SKM-1 treated with dmso at 0.1 percent for 144 hours (cell line): ENCODE measurements around the gene CNOT8.
A peak's percentile ranks its signal among the peaks of the same experiment; 100 is the strongest.
"Not testable (repeated sequence)": the region's sequence is repeated elsewhere in the genome, so short reads cannot be mapped to it uniquely, and the experiment has no call there.

Experiments used
- DNase-seq: peaks from one replicate; lab custom pipeline; 2025; ENCODE audit not compliant: unreplicated experiment; lab: John Stamatoyannopoulos, UW

Gene CNOT8

DNA sequence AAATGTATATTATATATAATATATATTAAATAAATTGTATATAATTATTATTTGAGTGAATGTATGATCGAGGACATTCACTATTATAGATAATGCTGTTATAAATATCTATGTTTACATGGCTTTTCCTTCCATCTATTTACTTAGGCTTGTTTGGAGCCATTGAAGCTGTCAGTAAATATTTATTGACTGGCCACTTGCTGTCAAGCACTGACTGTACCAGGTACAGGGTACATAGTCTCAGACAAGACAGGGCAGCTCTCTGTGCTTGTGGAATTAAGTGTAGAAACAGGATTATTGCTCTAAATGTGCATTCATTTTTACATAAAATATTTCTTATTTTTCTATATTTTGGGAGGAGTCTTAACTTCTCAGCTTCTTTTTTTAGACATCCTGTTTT lies 24.4 kb upstream of the CNOT8 start:
- no peak for DNase-seq

- DNase-seq = not testable (repeated sequence)
Measured at GRCh38 chr5:154835701-154836052, 22.8 kb upstream of the CNOT8 start.

DNA sequence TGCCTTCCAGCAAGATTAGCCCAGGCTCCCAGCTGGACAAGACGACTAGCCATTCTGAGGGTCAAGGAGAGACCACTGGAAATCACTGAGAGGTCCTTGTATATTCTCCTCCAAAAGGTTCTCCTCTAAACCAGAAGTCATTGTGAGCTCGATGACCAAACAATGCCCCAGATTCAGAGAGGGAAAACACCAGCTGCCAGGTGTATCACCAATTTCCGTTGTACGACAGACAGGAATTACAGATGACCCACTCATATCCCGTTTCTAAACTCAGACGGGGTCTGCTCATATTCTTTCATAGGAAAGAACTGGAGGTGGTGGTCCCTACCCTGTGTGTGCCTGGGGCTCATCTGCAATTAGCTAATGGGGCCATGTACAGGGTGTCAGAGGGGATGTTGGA lies 22.2 kb upstream of the CNOT8 start:
- DNase-seq = no peak

DNA sequence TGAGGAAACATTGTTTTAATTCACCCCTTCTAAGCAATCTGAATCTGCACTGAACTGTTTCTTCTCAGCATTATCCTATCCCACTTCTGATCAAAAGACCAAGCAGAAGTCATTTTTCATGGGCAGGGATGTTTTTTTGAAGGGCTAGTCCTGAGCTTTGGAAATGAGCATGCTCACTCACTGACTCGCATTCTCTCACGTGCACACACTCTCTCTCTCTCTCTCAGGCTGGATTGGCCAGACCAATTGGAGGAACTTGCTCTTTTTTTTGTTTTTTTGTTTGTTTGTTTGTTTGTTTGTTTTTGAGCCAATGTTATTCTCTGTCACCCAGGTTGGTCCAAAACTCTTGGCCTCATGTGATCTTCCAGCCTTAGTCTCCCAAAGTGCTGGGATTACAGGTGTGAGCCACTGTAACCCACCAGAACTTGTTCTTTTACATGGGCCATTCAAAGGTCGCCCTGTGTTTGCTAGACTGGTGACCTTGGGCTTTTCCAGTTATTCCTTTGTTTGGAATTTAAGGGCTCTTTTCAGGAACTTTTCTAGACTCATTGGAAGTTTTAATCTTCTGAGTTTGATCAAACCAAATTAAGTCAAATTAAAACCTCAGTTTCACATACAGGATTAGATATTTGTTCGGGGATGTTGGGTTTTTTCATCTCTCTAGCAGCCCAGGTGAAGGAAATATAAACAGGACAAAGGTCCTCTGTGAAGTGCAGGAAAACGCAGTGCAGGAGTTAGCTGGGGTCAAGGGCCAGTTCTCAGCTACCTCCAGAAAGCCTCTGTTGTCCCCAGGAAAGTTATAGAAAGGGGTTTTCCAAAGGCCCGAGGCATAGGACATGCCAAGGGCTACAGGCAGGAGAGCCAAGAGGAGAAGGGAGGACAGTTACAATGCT lies 21.2 kb upstream of the CNOT8 start:
- no peak for DNase-seq

- no peak for DNase-seq
Measured at GRCh38 chr5:154840435-154841272, 17.8 kb upstream of the CNOT8 start.

DNA sequence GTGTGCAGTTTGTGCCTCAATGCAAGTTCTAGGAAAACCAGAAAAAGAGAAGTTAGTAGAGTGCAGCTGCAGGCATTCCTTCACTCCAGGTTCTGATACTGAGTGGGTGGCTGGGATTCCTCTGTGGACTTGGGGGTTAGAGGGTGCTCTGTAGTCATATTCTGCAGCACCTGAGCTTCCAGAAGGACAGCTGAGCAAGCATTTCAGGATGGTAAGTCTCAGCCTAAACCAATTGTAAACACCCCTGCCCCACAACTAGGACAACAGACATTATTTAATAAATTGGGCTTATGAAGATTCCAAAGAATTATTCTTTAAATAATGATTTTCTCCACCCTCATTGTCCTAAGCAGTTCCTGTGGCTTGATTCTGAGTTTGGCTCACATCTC lies 17.2 kb upstream of the CNOT8 start:
- no peak for DNase-seq

- no peak for DNase-seq
Measured at GRCh38 chr5:154842689-154843530, 15.5 kb upstream of the CNOT8 start.

DNA sequence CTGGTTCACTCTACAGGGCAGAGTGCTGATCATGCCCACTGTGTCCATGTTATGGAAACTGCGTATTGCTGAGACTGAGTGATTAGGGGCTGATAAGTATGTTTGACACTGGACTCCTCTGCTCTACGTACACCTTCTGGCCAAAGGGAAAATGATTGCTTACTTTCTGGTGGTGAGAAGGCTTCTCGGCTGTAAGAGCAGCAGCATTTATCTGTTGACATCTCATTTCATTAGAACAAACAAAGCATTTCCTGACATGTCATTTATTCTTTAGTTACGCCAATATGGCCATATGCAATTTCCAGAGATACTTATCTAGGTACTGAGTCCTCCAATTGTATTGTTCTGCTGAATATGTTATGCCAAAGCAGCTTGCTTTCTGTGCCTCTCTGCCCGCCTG lies 13.6 kb upstream of the CNOT8 start:
- DNase-seq = no peak

GRCh38 chr5:154849264-154849785 lies 9.1 kb upstream of the CNOT8 start:
- DNase-seq = no peak

GRCh38 chr5:154849791-154850201 lies 8.6 kb upstream of the CNOT8 start:
- DNase-seq = peak; percentile 32

DNA sequence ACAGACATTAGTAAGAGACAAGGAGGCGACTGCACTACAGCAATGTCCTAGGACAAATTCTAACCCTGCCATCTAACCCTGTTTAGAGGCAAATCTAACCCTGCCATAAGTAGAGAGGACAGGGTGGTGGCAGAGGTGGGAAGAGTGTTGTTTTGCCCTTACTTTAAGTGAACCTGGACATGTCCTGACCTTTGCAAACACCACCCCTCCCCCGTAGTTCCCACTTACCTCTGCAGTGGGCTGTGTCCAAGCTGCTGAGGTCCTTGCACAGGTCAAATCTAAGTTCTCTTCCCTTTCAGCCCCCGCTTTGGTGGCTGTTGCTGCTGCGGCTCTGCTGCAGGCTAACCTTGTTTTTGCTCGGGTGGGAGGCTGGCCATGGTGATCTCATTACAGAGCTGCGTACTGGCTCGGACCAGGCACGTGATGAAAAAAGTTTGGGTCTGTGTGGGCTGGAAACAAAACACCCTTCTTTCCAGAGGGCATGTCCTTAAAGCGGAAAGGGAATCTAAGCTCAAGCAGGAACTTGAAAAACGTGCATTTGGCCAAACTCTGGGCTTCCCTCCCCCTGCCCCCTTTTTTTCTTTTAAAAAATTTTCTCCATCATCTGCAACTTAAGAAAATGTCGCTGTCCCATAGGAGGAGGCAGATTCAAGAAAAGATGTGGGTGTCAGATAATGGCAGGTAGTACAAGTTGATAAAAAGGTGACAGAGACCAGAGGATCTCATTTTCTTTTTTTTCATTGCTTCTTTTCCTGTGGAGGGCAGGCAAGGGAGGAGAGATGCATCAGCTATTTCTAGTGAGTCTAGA lies 8.0 kb upstream of the CNOT8 start, which contains the start of gene FAXDC2:
TSS of gene FAXDC2 (minus strand) at position 349 of the 808 bp plus-strand sequence. CDS start 12,425 bp downstream, outside the sequence.
- DNase-seq = no peak

DNA sequence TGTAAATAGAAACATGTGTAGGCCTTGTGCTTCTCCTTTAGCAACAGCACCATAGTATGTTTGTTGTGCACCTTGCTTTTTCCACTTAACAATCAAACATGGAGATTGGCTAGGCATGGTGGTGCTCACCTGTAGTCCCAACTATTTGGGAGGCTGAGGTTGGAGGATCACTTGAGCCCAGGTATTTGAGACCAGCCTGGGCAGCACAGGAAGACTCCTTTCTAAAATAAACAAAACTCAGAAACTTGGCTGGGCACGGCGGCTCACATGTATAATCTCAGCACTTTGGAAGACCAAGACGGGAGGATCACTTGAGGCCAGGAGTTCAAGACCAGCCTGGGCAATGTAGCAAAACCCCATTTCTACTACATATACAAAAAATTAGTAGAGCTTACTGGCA lies 7.1 kb upstream of the CNOT8 start:
- no peak for DNase-seq

GRCh38 chr5:154857530-154858296 lies 714 bp upstream of the CNOT8 start:
- peak; percentile 91 for DNase-seq

DNA sequence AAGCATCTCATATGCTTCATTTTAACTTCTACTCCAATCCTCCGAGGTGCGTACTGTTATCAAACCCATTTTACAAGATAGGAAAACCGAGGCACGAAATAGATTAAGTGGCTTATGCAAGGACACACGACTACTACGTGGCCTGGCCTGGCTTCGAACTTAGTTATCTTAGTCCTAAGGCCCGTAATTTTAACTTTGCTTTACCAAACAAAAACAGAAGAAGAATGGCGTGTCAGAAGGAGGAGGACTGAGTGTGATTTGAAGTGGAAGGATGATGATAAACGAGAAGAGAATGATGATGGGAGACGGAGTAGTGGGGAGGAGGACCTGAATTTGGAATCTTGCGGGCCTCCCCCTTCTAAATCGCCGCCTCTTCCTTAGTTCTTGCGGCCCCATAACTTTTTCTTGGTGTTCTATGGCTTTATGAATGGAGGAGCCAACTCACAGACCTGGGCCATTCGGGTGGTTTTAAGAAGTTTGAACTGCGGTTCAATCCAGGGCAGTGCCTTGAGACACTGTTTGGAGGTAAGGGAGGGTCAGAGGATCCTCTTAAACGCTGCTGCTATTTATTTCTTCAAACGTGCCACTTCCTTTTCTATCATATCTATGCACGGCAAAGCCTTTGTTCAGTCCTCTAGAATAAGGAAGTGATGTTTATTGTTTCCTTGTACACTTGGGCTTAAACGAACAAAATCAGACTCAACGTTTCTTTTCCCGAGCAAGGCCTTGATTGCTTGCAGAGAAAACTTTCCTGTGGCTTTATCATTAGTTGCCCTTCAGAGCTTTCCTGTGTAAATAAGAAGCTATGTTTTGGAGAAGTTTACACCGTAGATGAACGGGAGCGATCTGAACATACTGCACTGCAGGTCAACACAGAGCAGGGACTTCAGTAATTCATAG lies 795 bp downstream of the CNOT8 start:
- peak; percentile 77 for DNase-seq

GRCh38 chr5:154860123-154860522 lies 1.7 kb downstream of the CNOT8 start:
- peak; percentile 36 for DNase-seq

DNA sequence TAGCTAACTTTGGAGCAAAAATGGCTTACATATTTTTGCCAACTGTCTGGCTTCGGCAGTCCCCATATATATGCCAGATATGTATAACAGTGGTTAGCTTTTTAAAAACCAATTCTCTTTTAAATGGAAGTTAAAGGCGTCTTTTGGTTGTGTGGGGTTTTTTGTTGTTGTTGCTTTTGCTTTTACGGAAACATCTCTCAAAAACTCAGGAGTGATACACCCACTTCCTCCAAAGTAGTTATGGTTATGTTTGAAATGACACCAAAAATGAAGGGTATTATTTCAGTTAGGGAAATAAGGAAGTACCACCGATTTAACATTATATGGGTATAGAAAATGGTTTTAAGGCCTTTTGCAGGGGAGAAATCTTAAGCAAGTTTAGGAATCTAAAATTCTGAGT lies 2.3 kb downstream of the CNOT8 start:
- no peak for DNase-seq

- no peak for DNase-seq
Measured at GRCh38 chr5:154861946-154862345, 3.5 kb downstream of the CNOT8 start.

- DNase-seq = no peak
Measured at GRCh38 chr5:154862766-154863165, 4.3 kb downstream of the CNOT8 start.
